Midbrain (tissue), 1 donor: ENCODE results near the gene DDX27.

Experiments used
- DNase-seq: peaks from one replicate; lab custom pipeline; 2025; lab: John Stamatoyannopoulos, UW

DDX27 gene

DNA sequence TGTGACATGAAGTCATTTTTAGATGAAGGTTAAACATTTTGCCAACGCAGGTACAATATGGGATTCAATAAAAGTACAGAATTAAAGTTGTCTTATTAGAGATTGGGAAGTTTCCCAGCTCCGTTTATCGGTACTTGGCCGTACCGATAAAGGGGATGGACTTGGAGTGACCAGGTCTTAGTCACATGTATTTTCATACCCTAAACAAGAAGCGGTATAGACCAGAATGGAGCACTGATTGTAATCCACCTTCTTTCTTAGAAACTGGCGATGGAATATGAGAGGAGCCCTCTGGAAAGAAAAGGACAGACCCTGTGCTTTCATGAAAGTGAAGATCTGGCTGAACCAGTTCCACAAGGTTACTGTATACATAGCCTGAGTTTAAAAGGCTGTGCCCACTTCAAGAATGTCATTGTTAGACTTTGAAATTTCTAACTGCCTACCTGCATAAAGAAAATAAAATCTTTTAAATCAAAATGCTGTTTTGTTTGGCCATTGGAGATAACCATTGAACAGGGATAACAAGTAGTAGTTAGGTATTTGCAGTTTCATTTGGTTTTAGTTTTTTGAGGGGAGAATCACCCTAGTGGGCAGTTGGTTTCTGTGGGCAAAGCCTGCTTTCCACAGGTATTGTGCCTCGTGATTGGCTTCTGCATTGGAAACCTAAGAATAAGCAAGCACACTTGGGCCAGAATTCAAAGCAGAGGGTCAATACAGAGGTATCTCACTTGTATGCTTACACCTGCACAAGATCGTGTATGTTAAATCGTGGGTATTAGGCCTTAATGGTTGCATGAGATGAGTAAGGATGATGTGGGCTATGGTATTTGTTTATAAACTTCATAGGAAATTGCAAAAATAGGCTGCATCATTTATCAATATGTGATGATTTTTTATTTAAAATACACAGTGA lies 69.8 kb downstream of the DDX27 start:
- no peak for DNase-seq

DNA sequence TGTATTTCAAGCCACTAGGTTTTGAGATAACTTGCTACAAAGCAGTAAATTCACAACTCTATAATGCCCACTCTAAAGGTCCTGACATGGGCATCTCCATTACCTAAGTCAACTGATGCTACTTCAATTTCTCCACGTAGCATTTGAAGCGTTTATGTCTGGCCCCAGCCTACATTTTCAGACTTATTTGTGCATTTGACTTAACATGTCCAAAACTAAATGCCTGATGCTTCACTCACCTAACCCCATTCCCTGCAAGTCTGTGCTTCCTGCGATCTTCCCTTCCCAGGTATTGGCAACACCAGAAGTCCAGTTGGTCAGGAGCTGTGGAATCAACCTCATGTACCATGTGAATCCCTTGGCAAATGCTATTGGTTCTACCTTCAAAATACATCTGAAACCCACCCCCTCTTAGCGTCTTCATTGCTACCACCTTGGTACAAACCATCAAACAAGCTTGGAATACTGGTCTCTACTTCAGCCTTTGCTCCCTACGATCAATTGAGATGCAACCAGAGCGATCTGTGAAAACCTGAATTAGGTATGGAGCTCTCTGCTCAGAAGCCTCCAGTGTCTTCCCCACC lies 71.5 kb downstream of the DDX27 start:
- DNase-seq, result no peak

DNA sequence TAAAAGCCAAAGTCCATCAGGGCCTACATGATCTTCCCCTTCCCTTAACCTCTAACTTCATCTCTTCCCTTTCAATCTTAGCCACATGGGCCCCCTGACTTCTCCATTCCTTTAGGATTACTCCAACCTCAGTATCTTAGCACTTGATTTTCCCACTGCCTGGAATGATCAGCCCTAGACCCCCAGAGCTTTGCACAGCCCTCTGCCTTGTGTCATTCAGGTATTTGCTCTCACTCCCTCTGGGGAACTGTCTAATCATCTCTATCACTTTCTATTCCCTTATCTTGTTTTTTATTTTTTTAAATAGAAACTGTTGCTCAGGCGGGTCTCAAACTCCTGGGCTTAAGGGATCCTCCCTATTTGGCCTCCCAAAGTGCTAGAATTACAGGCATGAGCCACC lies 72.0 kb downstream of the DDX27 start:
- no peak for DNase-seq

DNA sequence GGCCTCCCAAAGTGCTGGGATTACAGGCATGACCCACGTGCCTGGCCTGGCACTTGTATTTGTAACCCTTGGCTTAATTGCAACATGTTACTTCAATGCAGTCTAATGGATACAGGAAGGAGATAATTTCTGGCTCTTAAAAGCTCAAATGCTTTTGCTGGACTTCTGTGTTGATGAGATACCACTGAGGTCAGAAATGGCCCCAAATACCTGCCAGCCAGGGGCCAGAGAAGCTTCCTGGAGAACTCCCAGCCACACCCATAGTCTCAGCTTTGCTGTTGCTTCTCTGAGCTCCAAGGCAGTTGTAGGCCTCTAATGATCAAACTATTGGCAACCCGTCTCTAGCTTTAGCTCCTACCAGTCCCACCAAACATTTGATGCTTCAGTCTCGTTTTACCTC lies 72.8 kb downstream of the DDX27 start:
- no peak for DNase-seq

DNA sequence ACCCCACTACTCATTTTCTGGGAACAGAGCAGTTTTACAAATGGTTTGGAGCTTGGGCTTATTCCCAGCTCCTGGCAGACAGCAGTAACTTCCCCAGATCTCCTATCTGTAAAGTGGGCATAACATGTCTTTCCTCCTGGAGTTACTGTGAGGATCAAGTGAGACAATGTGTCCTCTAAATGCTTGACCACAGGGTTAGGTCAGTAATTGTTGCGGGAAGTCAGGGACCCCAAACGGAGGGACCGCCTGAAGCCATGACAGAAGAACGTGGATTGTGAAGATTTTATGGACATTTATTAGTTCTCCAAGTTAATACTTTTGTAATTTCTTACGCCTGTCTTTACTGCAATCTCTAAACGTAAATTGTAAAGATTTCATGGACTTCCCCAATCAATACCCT lies 73.9 kb downstream of the DDX27 start:
- DNase-seq, result no peak
